SU-DHL-6 (cell line): Measurements from ENCODE around the gene MLH1.

Source experiments
- CTCF ChIP-seq: fragments of 200-600 bp; sonication (generic); IDR thresholded peaks from one replicate; pipeline ENCODE4 v1.5.1; 2017; ENCODE audit warnings: antibody characterized with exemption, mild to moderate bottlenecking, low read length, moderate library complexity; ENCODE audit not compliant: insufficient read depth, poor library complexity, severe bottlenecking
- EZH2phosphoT487 ChIP-seq: fragments of 200-600 bp; sonication (generic), shearing (Covaris generic); conservative IDR thresholded peaks from 2 replicates; pipeline ENCODE4 v1.6.1; 2018; ENCODE audit warnings: mild to moderate bottlenecking, antibody characterized with exemption, low read length, moderate library complexity, mixed read lengths

- peak; percentile 25 for TF ChIP-seq CTCF
- TF ChIP-seq EZH2phosphoT487: no peak
Measured at GRCh38 chr3:36957063-36957462, 36.3 kb upstream of the MLH1 start.
